AG09309 (cell line): Measurements from ENCODE around the gene GPX5.

ENCODE experiments used
- DNase-seq: peaks from one replicate; pipeline ENCODE4 v3.0.0-alpha.2; 2010; ENCODE audit warnings: low read depth
- H3K4me3 ChIP-seq: 2 replicates; pipeline ENCODE4 v1.5.1; 2011; ENCODE audit warnings: mild to moderate bottlenecking, low read depth, low read length, moderate library complexity; ENCODE audit not compliant: control insufficient read depth
- TF ChIP-seq, protein P1 (sequence below): IDR thresholded peaks from 2 replicates; pipeline ENCODE4 v1.5.1; 2011; ENCODE audit warnings: mild to moderate bottlenecking, low read depth, low read length, inconsistent platforms; ENCODE audit not compliant: insufficient read depth, control insufficient read depth; ENCODE audit errors: missing control alignments

The GPX5 gene

DNA sequence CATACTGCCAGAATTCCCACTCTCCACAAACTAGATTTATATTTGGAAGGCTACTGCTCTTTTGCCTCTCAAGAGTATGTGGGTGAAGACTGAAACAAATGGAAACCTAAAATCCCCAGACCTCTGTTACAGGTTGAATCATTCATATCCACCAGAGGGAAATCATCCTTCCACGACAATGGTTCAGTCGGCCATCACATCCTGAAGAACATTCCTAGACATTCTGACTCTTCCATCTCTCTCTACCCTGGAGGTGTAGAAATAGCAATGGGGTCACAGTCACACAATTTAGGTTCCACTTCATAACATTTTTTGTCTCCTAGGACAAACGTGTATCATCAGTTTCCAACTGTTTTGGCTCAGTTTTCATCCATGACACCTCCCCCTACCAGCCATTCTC is 8.6 kb downstream of the GPX5 start:
- H3K4me3 ChIP-seq, result no peak overlapping the region
- no peak for DNase-seq
- TF ChIP-seq, protein P1, sequence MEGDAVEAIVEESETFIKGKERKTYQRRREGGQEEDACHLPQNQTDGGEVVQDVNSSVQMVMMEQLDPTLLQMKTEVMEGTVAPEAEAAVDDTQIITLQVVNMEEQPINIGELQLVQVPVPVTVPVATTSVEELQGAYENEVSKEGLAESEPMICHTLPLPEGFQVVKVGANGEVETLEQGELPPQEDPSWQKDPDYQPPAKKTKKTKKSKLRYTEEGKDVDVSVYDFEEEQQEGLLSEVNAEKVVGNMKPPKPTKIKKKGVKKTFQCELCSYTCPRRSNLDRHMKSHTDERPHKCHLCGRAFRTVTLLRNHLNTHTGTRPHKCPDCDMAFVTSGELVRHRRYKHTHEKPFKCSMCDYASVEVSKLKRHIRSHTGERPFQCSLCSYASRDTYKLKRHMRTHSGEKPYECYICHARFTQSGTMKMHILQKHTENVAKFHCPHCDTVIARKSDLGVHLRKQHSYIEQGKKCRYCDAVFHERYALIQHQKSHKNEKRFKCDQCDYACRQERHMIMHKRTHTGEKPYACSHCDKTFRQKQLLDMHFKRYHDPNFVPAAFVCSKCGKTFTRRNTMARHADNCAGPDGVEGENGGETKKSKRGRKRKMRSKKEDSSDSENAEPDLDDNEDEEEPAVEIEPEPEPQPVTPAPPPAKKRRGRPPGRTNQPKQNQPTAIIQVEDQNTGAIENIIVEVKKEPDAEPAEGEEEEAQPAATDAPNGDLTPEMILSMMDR, result no peak

DNA sequence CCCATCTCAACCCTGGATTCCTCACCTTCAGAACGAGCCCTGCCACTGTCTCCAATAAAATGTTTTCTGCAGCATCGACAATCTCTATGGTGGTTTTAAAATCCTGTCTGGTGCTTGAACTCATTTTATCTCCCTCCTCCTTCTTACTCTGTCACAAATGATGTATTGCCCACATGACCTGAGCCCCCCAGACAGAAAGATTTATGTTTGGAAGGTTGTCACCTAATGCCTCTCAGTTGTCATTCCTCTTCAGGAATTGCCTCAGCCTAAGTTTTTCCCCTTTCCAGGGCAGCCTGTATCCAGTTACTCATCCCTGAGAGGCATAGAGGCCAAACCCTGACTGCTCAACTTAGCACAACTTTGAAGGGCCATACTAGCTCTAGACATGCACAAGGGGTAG is 9.2 kb downstream of the GPX5 start:
- TF ChIP-seq, protein P1, result no peak
- H3K4me3 ChIP-seq, result no peak overlapping the region
- DNase-seq, result no peak

DNA sequence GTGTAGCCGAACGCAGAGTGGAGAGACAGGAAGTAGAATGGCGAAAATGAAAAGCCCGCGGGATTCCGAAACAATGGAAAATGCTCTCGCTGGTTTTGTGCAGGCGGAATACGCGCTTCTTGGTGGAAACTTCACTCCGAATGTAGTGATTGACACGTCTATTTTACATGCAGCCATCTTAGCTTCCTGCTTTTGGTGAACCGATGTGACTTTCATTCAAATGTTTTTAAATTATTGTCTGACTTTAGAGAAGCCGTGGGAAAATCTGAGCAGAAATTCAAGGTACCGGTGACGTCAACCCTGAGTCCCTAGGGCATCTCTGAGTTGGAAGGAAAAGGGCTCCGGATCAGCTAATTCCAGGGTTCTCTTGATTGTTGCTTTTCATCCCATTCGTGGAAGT is 11.4 kb downstream of the GPX5 start:
- H3K4me3 ChIP-seq, result no peak overlapping the region
- TF ChIP-seq, protein P1, result no peak
- no peak for DNase-seq

DNA sequence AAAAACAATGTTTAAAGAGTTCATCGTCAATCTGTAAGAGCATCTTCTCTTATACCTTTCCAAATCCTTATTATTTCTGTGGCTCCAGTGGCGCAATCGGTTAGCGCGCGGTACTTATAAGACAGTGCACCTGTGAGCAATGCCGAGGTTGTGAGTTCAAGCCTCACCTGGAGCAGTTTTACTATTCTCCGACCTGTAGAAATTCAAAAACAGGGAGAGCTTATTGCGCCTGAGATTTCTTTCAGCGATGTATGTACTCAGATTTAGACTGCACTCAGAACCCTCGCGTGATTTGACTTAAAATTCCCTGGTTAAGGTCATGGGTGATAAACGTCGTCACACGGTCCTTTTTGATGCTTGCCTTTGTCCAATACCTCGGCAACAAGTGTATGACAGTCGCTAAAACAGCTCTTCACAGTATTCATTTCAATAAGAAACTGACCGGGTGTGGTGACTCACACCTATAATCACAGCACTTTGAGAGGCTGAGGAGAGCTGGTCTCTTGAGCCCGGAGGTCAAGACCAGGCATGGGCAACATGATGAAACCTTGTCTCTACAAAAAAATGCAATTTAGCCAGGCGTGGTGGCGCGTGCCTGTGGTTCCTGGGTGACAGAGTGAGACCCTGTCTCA is 11.9 kb downstream of the GPX5 start:
- H3K4me3 ChIP-seq, result no peak overlapping the region
- no peak for DNase-seq
- TF ChIP-seq, protein P1, result no peak

DNA sequence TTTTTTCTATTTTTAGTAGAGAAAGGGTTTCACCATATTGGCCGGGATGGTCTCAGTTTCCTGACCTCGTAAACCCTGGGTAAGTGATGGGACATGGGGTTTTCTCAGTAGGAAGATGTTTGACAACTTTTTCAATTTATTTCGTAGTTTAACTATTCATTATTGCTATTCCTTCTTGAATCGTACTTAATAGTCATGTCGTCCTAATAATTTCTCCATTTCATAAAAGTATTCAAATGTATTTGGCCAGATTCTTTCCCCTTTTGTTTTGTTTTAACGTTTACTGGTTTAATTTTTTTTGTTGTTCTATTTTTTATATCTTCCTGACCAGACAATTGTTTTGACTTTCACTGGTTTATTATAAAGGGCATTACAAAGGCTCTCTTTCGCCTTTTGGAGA is 16.3 kb downstream of the GPX5 start:
- DNase-seq, result no peak
- TF ChIP-seq, protein P1, result no peak
- H3K4me3 ChIP-seq, result no peak overlapping the region

DNA sequence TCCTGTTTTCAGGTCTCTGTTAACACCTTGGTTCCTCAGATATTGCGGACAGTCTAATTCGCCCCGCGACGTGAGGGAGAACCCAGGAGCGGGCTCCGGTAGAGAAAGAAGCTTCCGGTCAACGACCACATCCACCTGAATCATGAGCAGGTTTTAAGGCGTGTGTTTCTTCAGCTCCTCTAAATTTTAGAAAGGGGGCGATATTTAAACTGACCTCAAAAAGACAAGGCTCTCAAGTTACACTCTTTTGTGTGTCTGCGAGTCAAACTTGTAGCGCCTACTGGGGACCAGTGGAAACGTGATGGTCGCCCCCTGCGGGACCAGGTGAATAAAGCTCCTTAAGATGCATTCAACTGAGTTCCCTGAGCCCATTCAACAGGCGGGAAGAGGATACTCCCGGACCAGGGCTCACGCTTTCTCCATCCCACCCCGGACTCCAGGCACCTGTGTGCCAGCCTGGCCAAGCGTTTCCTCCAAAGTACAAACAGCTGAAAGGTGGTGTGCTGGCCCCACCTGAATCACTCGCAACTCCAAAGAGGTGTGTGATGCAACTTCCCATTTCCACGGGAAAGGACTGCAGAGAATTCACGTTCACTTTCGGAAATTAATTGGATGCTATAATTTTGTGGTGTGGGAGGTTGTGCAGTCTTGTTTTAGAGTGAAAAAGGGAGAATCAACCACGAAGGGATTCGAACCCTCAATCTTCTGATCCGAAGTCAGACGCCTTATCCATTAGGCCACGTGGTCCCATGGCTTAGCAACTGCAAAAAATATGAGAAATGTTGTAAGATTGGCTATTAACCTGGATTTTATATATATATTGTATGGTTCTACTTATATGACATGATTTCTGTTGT is 17.0 kb downstream of the GPX5 start:
- H3K4me3 ChIP-seq, result no peak overlapping the region
- TF ChIP-seq, protein P1, result peak; percentile 35
- peak; percentile 55 for DNase-seq
